IPS DF 6.9 (cell line): ENCODE measurements around the gene XKRX.

Experiments
- DNase-seq: peaks from one replicate; pipeline ENCODE4 v3.0.0-alpha.2; 2013; ENCODE audit warnings: low read depth, low spot score
- H3K27ac ChIP-seq: one replicate; pipeline ENCODE4 v1.5.1; 2013; ENCODE audit warnings: low read length, control low read depth
- H3K27me3 ChIP-seq: 2 replicates; pipeline ENCODE4 v1.6.1; 2013; ENCODE audit warnings: mild to moderate bottlenecking, low read length; ENCODE audit not compliant: control insufficient read depth, insufficient read depth
- H3K36me3 ChIP-seq: 2 replicates; pipeline ENCODE4 v1.6.1; 2013; ENCODE audit warnings: low read length; ENCODE audit not compliant: control insufficient read depth, insufficient read depth
- H3K4me1 ChIP-seq: 2 replicates; pipeline ENCODE4 v1.6.1; 2013; ENCODE audit warnings: low read length; ENCODE audit not compliant: control insufficient read depth, insufficient read depth
- H3K4me3 ChIP-seq: 2 replicates; pipeline ENCODE4 v1.5.1; 2013; ENCODE audit warnings: mild to moderate bottlenecking, low read length
- H3K9me3 ChIP-seq: 2 replicates; pipeline ENCODE4 v1.6.1; 2013; ENCODE audit warnings: low read length, inconsistent platforms; ENCODE audit not compliant: control insufficient read depth, insufficient read depth
- WGBS: extraction: QIAGEN DNeasy Blood & Tissue Kit; methylation state at CpG from one replicate; pipeline ENCODE4 v1.1.7; 2013; ENCODE audit warnings: mixed read lengths, missing lambda C conversion rate; ENCODE audit not compliant: insufficient read length, insufficient coverage; 5-methylcytosine and 5-hydroxymethylcytosine counted together

The XKRX gene

GRCh38 chrX:100904433-100904832, 24.3 kb downstream of the XKRX start:
- no CpG with 5 or more reads among the region's 2 CpGs for WGBS
- H3K36me3 ChIP-seq, result no peaks in the 10 kb centered on the region
- no peak for DNase-seq
- H3K4me1 ChIP-seq, result no peaks in the 10 kb centered on the region
- H3K27me3 ChIP-seq, result no peaks in the 10 kb centered on the region
- no peaks in the 10 kb centered on the region for H3K9me3 ChIP-seq
- H3K27ac ChIP-seq, result no peak overlapping the region
- H3K4me3 ChIP-seq, result no peak overlapping the region

GRCh38 chrX:100895365-100896075, 33.2 kb downstream of the XKRX start:
- Histone ChIP-seq H3K4me3 (no peak overlapping the region), H3K4me1 (no peaks in the 10 kb centered on the region; the same call in 1 of the 2 replicates), H3K36me3 (no peaks in the 10 kb centered on the region), H3K27ac (no peak overlapping the region), H3K27me3 (no peaks in the 10 kb centered on the region), H3K9me3 (no peaks in the 10 kb centered on the region)
- peak; percentile 11 for DNase-seq
- no CpG with 5 or more reads among the region's 5 CpGs for WGBS

- H3K36me3 ChIP-seq, result no peaks in the 10 kb centered on the region
- no peaks in the 10 kb centered on the region for H3K4me1 ChIP-seq
- no peaks in the 10 kb centered on the region for H3K9me3 ChIP-seq
- no peak overlapping the region for H3K27ac ChIP-seq
- no CpG with 5 or more reads among the region's 4 CpGs for WGBS
- no peak overlapping the region for H3K4me3 ChIP-seq
- no peak for DNase-seq
- H3K27me3 ChIP-seq, result no peaks in the 10 kb centered on the region
These were observed 45.1 kb downstream of the XKRX start for GRCh38 chrX:100883654-100884053.

GRCh38 chrX:100880368-100880767, 48.3 kb downstream of the XKRX start:
- no CpG with 5 or more reads among the region's 2 CpGs for WGBS
- no peak for DNase-seq
- no peak overlapping the region for H3K4me3 ChIP-seq
- no peaks in the 10 kb centered on the region for H3K4me1 ChIP-seq
- H3K27me3 ChIP-seq, result no peaks in the 10 kb centered on the region
- no peak overlapping the region for H3K27ac ChIP-seq
- no peaks in the 10 kb centered on the region for H3K9me3 ChIP-seq
- no peaks in the 10 kb centered on the region for H3K36me3 ChIP-seq

GRCh38 chrX:100874325-100874724, 54.4 kb downstream of the XKRX start, which contains the start of gene NOX1:
Gene NOX1, minus strand, starts transcription at chrX:100874359. Its CDS starts 220 bp downstream, at chrX:100874139.
- H3K36me3 ChIP-seq, result no peaks in the 10 kb centered on the region
- WGBS, result no CpG with 5 or more reads among the region's 2 CpGs

GRCh38 chrX:100871594-100872560, 56.8 kb downstream of the XKRX start:
- no CpG with 5 or more reads among the region's 9 CpGs for WGBS
- no peak for DNase-seq
- Histone ChIP-seq H3K27ac (no peak overlapping the region), H3K4me1 (no peaks in the 10 kb centered on the region), H3K27me3 (no peaks in the 10 kb centered on the region), H3K9me3 (no peaks in the 10 kb centered on the region), H3K4me3 (no peak overlapping the region), H3K36me3 (no peaks in the 10 kb centered on the region)

More at GRCh38 chrX:100874325-100874724, 54.4 kb downstream of the XKRX start, which contains the start of gene NOX1:
- Histone ChIP-seq H3K27ac (no peak within 1 kb of the TSS), H3K9me3 (no peaks in the 10 kb centered on the region), H3K4me1 (no peaks in the 10 kb centered on the region), H3K4me3 (no peak within 1 kb of the TSS), H3K27me3 (no peaks in the 10 kb centered on the region)
- DNase-seq, result no peak

GRCh38 chrX:100870527-100870926, 58.2 kb downstream of the XKRX start:
- Histone ChIP-seq H3K4me3 (no peak overlapping the region), H3K27ac (no peak overlapping the region), H3K4me1 (no peaks in the 10 kb centered on the region), H3K36me3 (no peaks in the 10 kb centered on the region), H3K9me3 (no peaks in the 10 kb centered on the region), H3K27me3 (no peaks in the 10 kb centered on the region)
- 100% methylated on average over 2 of the region's 5 CpGs for WGBS
- no peak for DNase-seq

- no peak for DNase-seq
- Histone ChIP-seq H3K36me3 (no peaks in the 10 kb centered on the region), H3K27me3 (no peaks in the 10 kb centered on the region), H3K27ac (no peak overlapping the region), H3K4me1 (no peaks in the 10 kb centered on the region), H3K9me3 (no peaks in the 10 kb centered on the region), H3K4me3 (no peak overlapping the region)
- WGBS, result no CpG with 5 or more reads among the region's 2 CpGs
These were observed 60.4 kb downstream of the XKRX start for GRCh38 chrX:100868273-100868672.

- Histone ChIP-seq H3K27me3 (no peaks in the 10 kb centered on the region), H3K4me1 (no peaks in the 10 kb centered on the region), H3K27ac (no peak overlapping the region), H3K9me3 (no peaks in the 10 kb centered on the region), H3K4me3 (no peak overlapping the region), H3K36me3 (no peaks in the 10 kb centered on the region)
- no CpG with 5 or more reads among the region's 2 CpGs for WGBS
- no peak for DNase-seq
These were observed 63.9 kb downstream of the XKRX start for GRCh38 chrX:100864657-100865391.
